GM21529 (cell line): ENCODE data around the gene BNIPL.

ENCODE experiments used
- ATAC-seq: cut with Tn5 transposase; IDR thresholded peaks from one replicate; pipeline ENCODE4 v1.9.1; 2021; ENCODE audit not compliant: unreplicated experiment

BNIPL gene

DNA sequence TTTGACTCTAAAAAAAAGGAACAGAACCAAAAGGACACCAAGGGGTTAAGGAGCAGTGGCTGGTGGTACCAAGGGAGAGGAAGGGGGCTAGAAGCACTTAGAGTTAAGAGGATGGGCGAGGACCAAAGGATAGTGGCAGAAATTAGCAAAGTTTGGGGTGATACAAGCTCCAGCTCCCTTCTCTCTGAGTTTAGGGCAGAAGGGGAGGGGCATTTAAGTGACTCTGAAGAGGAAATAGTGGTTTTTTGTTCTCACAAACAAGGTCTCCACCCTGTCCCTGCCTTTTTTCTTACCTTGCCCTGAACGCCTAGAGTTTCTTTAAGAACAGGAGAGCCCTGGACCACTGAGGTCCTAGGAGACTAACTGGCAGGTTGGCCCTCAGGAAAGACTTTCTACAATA is 19.8 kb downstream of the BNIPL start:
- no peak for ATAC-seq

DNA sequence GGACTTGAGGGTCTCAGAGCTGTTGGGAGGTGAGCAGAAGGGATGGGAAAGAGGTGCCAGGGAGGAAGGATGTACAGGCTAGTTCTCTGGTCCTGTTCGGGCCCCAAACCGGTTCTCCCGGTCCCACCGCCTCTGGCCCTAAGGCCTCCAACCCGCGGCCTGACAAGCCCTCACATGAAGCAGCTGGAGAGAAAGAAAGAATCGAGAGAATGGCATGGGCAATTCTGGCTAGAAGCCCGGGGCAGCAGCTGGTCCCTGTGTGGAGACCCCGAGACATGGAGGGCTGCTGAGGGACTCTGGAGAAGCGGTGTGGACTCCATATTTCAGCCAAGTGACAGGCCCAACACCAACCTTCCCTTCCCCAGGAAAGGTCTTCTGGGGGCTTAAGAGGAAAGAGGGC is 22.3 kb downstream of the BNIPL start:
- no peak for ATAC-seq

DNA sequence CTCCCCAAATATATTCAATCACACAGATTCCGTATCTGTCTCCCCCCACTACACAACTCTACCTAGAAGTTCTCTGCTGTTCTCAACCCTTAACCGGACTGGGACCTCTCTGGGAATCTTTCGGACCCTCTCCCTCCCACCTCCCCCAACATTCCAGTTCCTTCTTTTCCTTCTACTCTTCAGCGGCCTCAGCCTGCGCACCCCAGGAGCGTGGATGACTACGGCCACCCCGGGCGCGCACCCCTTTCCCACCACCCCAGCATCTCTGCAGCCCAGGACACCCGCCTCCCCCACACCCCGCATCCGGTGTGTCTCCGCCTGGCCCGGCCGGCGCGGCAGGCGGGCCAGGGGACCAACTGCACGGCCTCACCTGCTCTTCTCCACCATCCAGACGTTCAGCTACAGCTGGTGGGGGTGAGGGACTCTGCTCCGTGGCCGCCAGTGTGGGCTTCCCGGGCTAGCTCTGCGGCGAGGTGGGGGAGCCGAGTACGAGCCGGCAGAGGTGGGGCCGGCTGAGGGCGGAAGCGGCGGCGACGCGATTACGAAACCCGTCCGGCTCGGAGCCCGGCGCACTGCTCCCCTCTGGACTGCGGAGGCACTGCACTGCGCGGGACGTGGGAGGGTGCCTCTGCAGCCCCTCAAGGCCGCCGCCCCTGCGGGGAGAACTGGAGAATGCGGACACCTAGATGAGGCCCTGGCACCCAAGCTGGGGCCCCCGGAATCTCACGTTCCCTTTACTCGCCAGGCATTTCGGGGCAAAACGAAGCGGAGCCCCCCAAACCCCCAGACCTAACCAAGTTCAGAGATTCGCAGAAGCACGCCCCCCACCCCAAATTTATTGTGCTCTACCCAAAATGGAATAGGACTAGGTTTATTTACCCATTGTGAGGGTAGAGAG is 23.0 kb downstream of the BNIPL start, which contains the start of gene CDC42SE1:
Gene CDC42SE1, minus strand, starts transcription at position 514 of the 898 bp plus-strand sequence. CDS start 3,892 bp downstream, outside the sequence.
- ATAC-seq: peak; percentile 85

DNA sequence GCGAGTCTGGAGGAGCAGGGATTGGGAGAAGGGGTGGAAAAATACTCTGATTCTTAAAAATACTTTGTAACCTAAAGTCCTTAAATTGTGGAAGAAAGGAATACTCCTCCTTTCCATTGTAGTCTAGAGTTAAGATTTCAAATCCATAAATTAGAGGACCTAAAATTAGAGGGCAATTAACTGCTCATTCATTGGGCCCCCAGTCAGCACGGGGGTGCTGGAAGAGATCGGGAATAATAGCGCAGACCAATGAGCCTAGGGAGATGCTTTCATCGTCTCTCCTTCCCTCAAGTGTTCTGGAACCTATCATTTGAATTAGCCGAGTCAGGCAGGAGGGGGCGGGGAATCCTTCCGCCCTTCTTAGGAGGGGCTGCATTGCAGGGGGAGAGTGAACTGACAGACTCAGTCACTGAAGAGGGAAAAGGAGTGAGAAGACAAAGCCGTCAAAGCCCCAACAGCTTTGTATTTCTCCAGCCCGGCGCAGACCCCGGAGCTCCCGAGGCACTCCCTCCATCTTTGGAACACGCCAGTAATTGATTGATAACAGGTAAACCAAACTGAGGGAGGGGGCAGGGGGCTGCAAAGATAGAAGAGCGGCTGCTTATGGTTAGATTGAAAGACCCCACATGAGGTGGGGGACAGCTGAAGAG is 23.7 kb downstream of the BNIPL start, which contains the start of gene MLLT11:
Gene MLLT11, plus strand, starts transcription at position 391 of the 650 bp plus-strand sequence. CDS start 6,828 bp downstream, outside the sequence.
- no peak for ATAC-seq

DNA sequence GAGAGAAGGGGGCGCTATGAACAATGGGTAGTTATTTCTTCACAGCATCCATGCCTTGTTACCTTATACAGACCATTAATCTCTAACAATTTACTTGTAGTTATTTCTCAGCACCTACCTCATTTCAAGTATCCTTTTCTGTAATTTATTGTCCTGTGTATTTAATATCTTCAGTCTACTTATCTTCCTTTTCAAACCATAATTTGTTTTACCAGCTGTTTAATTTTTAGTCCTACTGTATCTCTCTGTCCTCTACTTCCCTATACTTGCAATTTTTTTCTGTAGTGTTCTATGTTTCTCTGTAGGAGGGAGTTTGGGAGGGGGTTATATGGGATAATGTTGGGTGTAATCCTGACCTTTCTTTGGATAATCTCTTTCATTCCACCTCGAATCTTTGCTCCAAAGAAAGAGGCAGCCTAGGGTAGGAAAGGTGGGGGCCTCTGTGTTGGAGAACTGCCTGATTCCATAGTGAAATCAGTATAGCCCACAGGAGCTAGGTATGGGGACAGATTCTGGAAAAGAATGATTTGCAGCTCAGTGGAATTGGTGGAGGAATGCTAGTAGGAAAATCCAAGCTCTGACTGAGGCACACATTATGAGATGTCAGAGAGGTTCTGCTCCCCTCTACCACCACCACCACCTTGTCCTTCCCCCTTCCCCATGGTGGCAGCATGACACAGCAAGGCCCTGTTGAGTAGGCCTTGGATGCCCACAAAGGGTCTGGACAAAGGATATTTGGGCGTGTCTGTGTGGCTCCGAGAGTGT is 24.5 kb downstream of the BNIPL start:
- ATAC-seq: no peak

DNA sequence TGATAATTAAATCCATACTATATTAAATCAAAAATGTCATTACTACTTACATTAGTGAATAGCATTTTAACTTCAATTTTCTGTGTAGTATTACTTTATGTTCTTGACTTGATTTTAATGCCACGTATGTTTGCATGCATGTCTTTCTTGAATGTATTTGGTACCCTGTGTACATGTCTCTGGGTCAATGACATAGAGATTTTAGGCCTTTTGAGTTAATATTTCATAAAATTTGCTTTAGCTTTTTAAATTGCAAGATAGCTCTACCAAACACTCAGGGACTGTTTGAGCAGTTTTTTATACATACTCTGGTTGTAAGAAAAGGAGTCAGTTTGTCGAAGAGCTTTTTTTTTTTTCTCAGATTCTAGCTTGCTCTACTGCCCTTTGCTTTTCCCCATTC is 25.3 kb downstream of the BNIPL start:
- ATAC-seq: no peak

DNA sequence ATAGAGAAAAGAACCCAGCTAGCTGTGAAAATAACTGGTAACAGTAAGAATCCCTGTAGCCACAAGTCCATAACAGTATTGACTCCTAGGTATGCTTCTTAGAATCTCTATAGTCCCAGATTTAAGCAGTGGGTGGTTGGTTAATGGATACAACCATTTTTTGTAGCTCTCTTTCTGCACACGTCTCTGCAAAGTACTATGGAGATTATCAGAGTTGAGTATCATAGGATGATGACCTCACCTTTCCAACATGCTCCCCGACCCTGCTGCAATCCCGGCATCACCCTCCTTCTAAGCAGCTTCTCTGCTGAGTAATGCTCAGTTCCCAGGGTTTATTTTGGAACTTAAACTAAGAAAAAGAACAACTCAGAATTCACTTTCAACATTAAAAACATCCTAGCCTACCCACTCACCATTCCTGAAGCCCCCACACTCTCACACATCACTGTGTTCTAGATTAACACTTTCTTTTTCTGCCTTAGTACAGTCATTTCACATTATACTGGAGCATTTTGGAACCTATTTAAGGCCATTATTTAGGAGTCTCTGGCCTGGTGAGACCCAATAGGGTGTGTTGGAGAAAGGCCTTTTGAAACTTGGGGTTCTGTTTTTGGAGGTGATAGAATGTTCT is 26.5 kb downstream of the BNIPL start:
- ATAC-seq: no peak

DNA sequence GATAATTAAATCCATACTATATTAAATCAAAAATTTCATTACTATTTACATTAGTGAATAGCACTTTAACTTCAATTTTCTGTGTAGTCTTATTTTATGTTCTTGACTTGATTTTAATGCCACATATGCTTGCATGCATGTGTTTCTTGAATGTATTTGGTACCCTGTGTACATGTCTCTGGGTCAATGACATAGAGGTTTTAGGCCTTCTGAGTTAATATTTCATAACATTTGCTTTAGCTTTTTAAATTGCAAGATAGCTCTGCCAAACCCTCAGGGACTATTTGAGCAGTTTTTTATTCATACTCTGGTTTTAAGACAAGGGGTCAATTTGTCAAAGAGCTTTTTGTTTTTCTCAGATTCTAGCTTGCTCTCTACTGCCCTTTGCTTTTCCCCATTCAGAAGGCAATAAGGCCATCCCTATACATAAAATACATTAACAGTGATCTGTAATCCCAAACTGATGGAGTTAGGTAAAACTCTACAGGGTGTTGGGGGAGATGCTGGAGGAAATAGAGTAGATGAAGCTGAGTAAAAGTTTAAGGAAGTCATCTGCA is 28.8 kb downstream of the BNIPL start:
- ATAC-seq: no peak

DNA sequence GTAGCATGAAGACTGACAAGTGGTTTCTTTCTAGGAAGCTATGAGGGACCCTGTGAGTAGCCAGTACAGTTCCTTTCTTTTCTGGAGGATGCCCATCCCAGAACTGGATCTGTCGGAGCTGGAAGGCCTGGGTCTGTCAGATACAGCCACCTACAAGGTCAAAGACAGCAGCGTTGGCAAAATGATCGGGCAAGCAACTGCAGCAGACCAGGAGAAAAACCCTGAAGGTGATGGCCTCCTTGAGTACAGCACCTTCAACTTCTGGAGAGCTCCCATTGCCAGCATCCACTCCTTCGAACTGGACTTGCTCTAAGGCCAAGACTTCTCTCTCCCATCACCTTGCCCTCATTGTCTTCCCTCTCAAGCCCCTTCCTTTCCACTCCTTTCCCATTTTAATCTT is 30.8 kb downstream of the BNIPL start:
- ATAC-seq: no peak

DNA sequence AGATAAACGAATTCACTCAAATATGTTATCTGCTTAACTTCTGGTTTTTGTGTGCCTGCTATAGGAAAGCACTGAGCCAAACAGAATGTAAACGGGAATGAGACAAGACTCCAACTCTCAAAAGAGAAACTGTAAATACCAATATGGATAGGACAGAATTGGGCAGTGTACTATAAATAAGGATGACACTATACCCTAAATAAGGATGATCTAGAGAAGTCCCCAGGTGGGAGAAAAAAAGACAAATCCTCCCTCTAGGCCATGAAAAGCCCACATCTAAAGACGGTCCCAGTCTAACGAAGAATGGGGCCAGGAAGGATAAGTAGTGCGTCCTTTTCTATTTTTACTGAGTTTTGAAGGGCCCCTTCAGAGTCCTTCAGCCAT is 32.7 kb downstream of the BNIPL start:
- ATAC-seq: no peak

DNA sequence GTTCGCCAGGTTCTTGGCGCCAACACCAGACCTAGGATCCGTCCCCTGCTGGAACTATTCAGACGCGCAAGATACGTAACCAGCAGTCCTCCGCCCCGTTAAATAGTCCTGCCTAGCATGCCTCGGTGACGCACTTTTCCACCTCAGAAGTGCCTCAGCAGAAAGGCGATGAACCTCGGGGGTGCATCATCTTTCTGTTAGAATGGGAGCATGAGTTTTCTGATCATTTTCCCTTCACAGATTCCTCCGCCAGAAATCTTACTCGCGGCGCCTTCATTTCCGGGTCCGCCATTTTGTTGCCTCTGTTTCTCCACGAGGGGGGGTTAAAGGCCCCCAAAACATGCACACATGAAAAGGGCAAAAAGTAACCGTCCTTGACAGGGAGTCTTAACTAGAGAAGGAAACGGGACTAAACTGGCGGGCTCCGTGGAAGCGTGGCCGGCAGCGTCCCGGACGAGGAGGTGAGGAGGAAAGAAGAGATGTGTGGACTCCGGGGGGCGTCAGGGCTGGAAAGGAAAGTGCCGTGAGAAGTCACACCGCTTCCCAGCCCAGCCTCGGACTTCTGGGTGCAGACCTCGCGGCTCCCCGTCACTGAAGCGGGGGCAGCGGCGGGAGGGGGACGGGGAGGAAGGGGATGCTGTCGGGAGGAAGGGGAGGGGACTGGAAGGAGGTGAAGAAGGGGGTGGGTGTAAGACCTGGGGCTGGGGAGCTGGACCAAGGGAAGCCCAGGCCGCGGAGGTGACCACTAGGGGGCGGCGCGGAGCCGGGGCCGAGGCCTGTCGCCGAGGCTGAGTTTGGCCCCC is 34.3 kb downstream of the BNIPL start, which contains the start of gene GABPB2:
Gene GABPB2, plus strand, starts transcription at position 288 of the 803 bp plus-strand sequence. CDS start 17,429 bp downstream, outside the sequence.
- ATAC-seq: peak; percentile 84

DNA sequence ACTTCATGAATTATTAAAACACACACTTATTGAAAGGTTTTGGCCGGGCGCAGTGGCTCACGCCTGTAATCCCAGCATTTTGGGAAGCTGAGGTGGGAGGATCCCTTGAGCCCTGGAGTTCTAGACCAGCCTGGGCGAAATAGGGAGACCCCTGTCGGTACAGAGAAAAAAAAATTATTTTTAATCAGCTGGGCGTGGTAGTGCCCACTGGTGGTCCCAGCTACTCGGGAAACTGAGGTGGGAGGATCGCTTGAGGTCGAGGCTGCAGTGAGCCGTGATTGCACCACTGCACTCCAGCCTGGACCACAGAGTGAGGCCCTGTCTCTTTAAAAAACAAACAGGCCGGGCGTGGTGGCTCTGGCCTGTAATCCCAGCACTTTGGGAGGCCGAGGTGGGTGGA is 35.8 kb downstream of the BNIPL start:
- ATAC-seq: no peak

DNA sequence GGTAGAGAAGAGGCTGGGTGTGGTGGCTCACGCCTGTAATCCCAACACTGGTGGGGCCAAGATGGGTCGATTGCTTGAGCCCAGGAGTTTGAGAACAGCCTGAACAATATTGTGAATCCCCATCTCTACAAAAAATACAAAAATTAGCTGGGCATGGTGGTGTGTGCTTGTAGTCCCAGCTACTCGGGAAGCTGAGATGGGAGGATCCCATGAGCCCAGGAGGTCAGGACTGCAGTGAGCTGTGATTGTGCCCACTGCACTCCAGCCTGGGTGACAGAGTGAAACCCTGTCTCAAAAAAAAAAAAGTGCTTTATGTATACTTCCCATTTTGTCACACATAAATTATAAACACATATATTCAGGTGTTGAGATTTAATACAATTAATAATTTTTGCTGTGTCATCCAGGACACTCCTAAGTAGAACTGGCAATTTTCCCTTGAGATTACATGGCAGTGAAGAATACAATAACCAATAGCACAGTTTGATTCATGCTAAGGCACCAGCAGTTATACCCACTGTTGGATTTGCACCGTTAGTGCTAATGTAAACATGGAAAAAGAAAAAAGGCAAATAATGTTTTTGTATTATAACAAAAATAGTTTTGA is 49.7 kb downstream of the BNIPL start:
- no peak for ATAC-seq
